GM12892 (cell line): ENCODE results near the gene PAX7.

ENCODE experiments used
- POLR2A ChIP-seq: IDR thresholded peaks from 2 replicates; pipeline ENCODE4 v1.6.1; 2011; ENCODE audit warnings: low read depth, low read length, control low read depth
- POLR2AphosphoS5 ChIP-seq: IDR thresholded peaks from 2 replicates; pipeline ENCODE4 v1.6.1; 2011; ENCODE audit warnings: low read depth, low read length, control low read depth

- no peak for TF ChIP-seq POLR2A
- no peak for TF ChIP-seq POLR2AphosphoS5
These were observed 47.2 kb upstream of the PAX7 start for GRCh38 chr1:18583326-18583941.
